Glutamatergic neuron (in vitro differentiated cells): ENCODE measurements around the gene ABHD14A. TPM values are rescaled to one million over a fixed set of nuclear protein-coding genes. Genes with fewer than 3 reads are reported as not detected.

Source experiments
- DNase-seq: peaks from one replicate; pipeline ENCODE4 v3.0.0; 2022
- H3K27ac Mint-ChIP-seq: one replicate; pipeline ENCODE4 v1.8.0; 2020; ENCODE audit warnings: mild to moderate bottlenecking, mixed read lengths, inconsistent platforms; ENCODE audit not compliant: unreplicated experiment
- H3K27me3 Mint-ChIP-seq: one replicate; pipeline ENCODE4 v1.8.0; 2020; ENCODE audit warnings: mild to moderate bottlenecking, moderate library complexity, mixed read lengths, inconsistent platforms; ENCODE audit not compliant: unreplicated experiment
- H3K36me3 Mint-ChIP-seq: one replicate; pipeline ENCODE4 v1.8.0; 2020; ENCODE audit warnings: mild to moderate bottlenecking, mixed read lengths, inconsistent platforms; ENCODE audit not compliant: unreplicated experiment
- H3K4me1 Mint-ChIP-seq: one replicate; pipeline ENCODE4 v1.8.0; 2020; ENCODE audit warnings: mild to moderate bottlenecking, low read depth, mixed read lengths, inconsistent platforms; ENCODE audit not compliant: unreplicated experiment
- H3K4me3 Mint-ChIP-seq: one replicate; pipeline ENCODE4 v1.8.0; 2020; ENCODE audit warnings: mild to moderate bottlenecking, mixed read lengths, inconsistent platforms; ENCODE audit not compliant: unreplicated experiment
- H3K9me3 Mint-ChIP-seq: one replicate; pipeline ENCODE4 v1.8.0; 2020; ENCODE audit warnings: mild to moderate bottlenecking, moderate library complexity, mixed read lengths, inconsistent platforms; ENCODE audit not compliant: unreplicated experiment
- CTCF ChIP-seq: fragments of 200-600 bp; sonication (generic); IDR thresholded peaks from one replicate; pipeline ENCODE4 v1.5.0; 2021; ENCODE audit not compliant: partially characterized antibody, unreplicated experiment
- total RNA-seq: library from RNA; stranded (reverse); fragmentation: NEBNext Ultra II Directional; extraction: Animal tissue kit (Norgen Biotek cat#: 25700); gene quantifications from one replicate; pipeline ENCODE4 v1.2.1, GENCODE V29; 2021; ENCODE audit not compliant: unreplicated experiment

The ABHD14A gene
- total RNA-seq, 1 donor from 2014 or later: 12.7 TPM

DNA sequence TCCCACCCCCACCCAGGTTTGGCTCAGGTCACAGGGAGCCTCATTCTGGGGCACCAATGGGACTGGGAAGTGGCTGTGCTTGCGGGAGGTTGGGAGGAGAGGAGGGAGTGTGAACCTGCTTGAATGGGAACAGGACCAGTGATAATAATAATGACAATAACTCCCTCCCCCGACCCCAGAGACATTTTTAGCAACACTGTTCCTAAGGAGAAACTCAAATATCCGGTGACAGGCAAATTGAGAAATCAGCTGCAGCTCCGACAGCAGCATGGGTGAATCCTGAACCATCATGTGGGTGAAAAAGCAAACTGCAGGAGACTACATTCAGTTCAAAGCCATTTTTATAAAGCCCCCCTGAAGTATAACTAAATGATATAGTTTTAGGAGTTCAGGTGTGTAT is 32.4 kb downstream of the ABHD14A start:
- peaks cover 10% of the 10 kb centered on the region for H3K4me1 Mint-ChIP-seq
- H3K27me3 Mint-ChIP-seq: peaks cover 6% of the 10 kb centered on the region
- no peak overlapping the region for H3K4me3 Mint-ChIP-seq
- TF ChIP-seq CTCF: no peak
- H3K36me3 Mint-ChIP-seq: no peaks in the 10 kb centered on the region
- no peak overlapping the region for H3K27ac Mint-ChIP-seq
- H3K9me3 Mint-ChIP-seq: peaks cover 1% of the 10 kb centered on the region
- no peak for DNase-seq

DNA sequence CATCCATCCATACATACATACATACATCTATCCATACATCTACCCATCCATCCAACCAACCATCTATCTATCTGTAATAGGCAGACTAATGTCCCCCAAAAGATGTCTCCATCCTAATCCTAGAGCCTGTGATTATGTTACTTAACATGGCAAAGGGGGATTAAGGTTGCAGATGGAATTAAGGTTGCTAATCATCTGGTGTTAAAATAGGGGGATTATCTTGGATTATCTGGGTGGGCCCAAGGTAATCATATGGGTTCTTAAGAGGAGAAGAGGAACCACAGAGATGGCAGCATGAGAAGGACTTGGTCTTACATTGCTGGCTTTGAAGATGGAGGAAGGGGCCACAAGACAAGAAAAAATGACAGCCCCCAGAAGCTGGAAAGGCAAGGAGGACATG is 35.6 kb downstream of the ABHD14A start:
- Mint-ChIP-seq H3K27ac (no peak overlapping the region), H3K36me3 (no peaks in the 10 kb centered on the region), H3K9me3 (peaks cover 2% of the 10 kb centered on the region), H3K4me3 (no peak overlapping the region), H3K27me3 (peaks cover 2% of the 10 kb centered on the region), H3K4me1 (peaks cover 15% of the 10 kb centered on the region)
- no peak for DNase-seq
- TF ChIP-seq CTCF: no peak

DNA sequence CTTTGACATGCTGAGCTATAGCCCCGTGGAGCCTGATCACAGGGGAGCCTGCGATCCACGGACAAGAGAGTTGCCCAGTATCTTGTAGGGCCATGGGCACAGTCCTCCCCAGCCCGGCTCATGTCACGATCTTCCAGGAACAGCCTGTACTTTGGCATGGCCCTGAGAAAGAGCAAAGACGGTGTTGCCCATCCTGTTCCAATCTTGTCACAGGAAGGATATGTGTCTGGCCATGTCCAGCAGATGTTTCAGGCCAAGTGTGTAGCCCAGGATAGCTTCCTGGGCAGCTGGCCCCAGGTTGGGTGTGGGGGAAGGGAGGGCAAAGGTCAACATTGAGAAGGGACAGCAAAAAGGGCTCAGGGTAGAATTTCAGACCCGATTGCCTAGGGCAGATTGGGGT is 37.8 kb downstream of the ABHD14A start:
- no peak for TF ChIP-seq CTCF
- H3K4me1 Mint-ChIP-seq: peaks cover 17% of the 10 kb centered on the region
- no peaks in the 10 kb centered on the region for H3K36me3 Mint-ChIP-seq
- peaks cover 2% of the 10 kb centered on the region for H3K9me3 Mint-ChIP-seq
- DNase-seq: no peak
- no peak overlapping the region for H3K27ac Mint-ChIP-seq
- H3K4me3 Mint-ChIP-seq: no peak overlapping the region
- peaks cover 6% of the 10 kb centered on the region for H3K27me3 Mint-ChIP-seq

DNA sequence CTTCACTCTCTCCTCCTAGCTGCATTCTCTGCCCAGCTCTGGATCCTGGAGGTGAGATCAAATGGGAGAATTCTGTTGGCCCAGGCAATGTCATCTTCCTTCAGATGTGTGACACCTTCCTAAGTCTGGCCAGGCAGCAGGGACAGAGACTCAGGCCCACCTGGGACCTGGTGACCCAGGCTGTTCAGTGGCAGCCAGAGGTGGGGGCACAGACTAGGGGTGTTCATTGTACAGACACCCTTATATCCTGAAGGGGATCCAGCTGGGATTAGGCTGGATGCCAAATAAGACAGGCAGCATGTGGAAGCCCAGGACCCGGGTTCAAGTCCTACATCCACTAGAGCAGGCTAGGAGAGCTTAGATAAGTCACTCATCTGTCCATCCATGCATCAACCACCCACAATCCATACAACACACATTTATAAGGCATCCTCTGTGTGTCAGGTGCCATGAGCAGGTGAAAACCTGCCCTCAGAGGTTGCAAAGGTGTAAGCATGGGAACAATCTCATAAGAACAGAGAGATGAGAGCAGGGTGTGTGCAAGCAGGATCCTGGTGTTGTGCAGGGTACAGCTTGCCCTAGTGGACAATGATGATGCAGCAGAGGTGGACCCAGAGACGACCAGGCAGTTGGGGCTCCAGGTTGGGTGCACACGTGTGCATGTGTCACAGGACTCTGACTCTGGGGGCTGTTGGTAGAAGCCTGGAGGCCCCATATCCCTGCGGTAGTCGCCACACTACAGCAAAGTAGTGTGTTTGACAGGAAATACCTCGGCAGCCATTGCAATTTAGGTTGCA is 39.1 kb downstream of the ABHD14A start:
- H3K4me3 Mint-ChIP-seq: no peak overlapping the region
- peaks cover 6% of the 10 kb centered on the region for H3K27me3 Mint-ChIP-seq
- DNase-seq: no peak
- H3K36me3 Mint-ChIP-seq: no peaks in the 10 kb centered on the region
- H3K4me1 Mint-ChIP-seq: peaks cover 17% of the 10 kb centered on the region
- peaks cover 2% of the 10 kb centered on the region for H3K9me3 Mint-ChIP-seq
- no peak for TF ChIP-seq CTCF
- H3K27ac Mint-ChIP-seq: no peak overlapping the region

GRCh38 chr3:52014613-52015012 is 39.7 kb downstream of the ABHD14A start:
- no peak for DNase-seq
- Mint-ChIP-seq H3K9me3 (peaks cover 2% of the 10 kb centered on the region), H3K4me3 (no peak overlapping the region), H3K27ac (no peak overlapping the region), H3K4me1 (peaks cover 17% of the 10 kb centered on the region), H3K27me3 (peaks cover 6% of the 10 kb centered on the region), H3K36me3 (no peaks in the 10 kb centered on the region)
- peak; percentile 20 for TF ChIP-seq CTCF
